Adipose tissue (tissue), 3 donors: Measurements from ENCODE around the gene HSPB8. TPM values are rescaled to one million over a fixed set of nuclear protein-coding genes. Genes with fewer than 3 reads are reported as not detected.
A peak's percentile ranks its signal among the peaks of the same experiment; 100 is the strongest.

ENCODE experiments used
- H3K27ac ChIP-seq: one replicate; pipeline ENCODE4 v1.5.1; 2013; ENCODE audit warnings: low read depth, low read length
- WGBS, 3 donors: extraction: QIAGEN DNeasy Blood & Tissue Kit; methylation state at CpG; one replicate each; pipeline ENCODE4 v1.1.7; 2013; 5-methylcytosine and 5-hydroxymethylcytosine counted together
- polyA plus RNA-seq, 3 donors: library from polyadenylated mRNA; stranded (reverse); fragments of 200-250 nt; gene quantifications; one replicate each; pipeline ENCODE4 v1.2.3, GENCODE V29; 2013
- donor health status: healthy with polysubstance abuse.
- donor health status: Bipolar disorder and iron deficiency.
- donor health status: healthy.

HSPB8 gene
- polyA plus RNA-seq, 3 donors, result 9.4 to 75.5 (median 55.1) TPM

DNA sequence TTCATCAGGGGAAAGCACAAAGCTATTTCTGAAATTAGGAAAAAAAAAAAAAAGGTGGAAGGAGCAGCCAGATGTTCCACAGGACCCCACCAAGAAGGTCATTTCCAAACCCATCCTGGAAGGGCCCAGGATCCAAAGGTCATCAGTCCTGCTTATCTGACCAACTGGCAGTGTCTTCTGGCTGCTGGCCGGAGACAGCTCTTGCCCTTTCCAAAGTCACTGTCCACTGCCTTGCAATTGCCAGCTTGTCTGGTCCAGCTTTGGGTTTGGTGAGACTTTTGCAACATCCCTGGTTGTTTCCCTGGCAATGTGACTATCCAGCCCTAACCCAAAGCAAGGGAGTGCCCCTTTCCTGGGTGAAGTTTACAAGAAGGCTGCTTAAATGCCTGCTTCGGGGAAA lies 18.9 kb upstream of the HSPB8 start:
- no peak overlapping the region for H3K27ac ChIP-seq
- 72 to 87% (median 84%) methylated on average over 2 of the region's 2 CpGs for WGBS, 3 donors

DNA sequence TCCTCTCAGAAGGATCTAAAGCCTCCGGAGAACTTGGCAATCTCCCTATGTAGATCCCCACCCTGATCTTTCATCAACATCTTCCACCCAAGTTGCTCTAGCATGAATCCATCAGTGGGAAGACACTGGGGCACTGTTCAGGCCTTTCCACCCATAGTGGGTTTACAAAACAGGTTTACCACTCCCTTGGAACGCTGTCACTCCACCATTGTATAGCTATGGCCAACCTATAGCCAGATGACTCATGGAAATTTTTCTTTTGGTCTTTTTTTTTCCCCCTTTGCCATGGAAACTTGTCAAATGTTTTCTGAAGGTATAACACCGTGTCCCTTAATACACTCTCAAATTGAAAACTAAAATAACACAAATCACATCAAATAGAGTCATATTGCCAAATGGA lies 10.8 kb upstream of the HSPB8 start:
- H3K27ac ChIP-seq, result no peak overlapping the region
- WGBS, 3 donors, result 66 to 73% (median 72%) methylated on average over 3 of the region's 3 CpGs

DNA sequence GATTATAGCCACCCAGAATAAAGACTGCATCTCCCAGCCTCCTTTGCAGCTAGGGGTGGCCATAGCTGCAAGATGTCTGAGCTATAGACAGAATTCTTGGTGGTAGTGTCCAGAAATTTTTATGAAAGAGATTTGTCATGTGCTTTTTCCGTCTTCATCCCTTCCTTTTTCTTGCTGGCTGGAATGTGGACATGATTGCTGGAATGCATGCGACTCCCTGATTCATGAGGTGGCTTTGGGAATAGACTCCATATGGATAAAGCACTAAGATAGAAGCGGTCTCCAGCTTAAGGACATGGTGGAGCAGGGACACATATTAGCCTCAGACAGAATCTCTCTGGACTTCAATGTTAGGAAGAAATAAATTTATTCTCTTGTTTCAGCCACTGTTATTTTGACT lies 10.0 kb upstream of the HSPB8 start:
- no peak overlapping the region for H3K27ac ChIP-seq
- 58 to 84% (median 76%) methylated on average over 3 of the region's 3 CpGs for WGBS, 3 donors

DNA sequence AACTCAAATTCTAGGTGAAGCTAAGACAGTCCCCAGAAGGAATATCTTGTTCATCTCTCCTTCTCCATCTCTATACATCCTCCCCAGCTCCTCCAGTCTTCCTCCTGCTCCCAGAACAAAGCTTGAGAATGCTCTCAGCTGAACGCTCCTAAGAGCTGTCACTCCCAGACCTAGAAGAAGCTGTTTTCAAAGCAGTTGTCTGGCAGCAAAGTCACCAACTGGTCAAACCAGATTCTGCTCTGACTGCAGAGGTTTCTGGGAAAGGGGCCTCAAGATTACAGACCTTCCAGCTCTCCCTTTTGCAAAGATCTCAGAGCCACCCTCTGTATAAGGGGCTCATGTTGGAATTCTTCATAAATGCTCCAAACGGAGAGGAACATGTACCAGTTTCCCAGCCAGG lies 9.6 kb upstream of the HSPB8 start:
- no peak overlapping the region for H3K27ac ChIP-seq
- 30 to 61% (median 52%) methylated on average over 2 of the region's 2 CpGs for WGBS, 3 donors

DNA sequence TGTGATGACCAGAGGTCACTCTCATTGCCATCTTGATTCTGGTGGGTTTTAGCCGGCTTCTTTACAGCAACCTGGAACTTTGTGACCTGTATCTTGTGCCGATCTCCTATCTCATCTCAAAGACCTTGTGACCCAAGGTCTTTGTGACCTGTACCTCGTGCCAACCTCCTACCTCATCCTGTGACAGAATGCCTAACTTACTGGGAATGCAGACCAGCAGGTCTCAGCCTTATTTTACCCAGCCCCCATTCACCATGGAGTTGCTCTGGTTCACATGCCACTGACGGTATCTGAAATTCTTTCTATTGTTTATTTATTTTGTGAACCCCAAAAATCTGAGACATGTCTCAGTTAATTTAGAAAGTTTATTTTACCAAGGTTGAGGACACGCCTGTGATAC lies 7.4 kb upstream of the HSPB8 start:
- H3K27ac ChIP-seq, result no peak overlapping the region
- WGBS, 3 donors, result 52 to 82% (median 79%) methylated on average over 5 of the region's 5 CpGs

DNA sequence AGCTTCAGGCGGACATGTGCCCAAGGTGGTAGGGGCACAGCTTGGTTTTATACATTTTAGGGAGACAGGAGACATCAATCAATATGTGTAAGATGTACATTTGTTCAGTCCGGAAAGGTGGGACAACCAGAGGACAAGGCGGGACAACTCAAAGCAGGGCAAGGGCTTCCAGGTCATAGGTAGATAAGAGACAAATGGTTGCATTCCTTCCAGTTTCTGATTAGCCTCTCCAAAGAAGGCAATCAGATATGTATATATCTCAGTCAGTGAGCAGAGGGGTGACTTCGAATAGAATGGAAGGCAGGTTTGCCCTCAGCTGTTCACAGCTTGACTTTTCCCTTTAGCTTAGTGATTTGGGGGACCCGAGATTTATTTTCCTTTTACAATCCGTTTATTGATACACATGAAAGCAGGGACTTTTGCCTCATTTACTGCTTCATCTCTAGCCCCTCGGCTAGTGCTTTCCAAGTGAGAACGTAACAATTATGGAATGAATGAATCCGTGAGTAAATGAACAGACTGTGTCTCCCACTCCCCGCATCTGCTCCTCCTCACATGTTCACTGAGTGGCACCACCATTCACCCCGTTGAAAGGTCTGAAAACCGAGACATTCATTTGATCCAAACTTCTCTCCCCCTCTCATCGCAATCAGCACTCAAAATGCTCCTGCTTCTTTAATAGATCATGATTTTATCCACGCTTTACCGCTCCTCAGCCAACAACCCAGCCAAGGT lies 6.9 kb upstream of the HSPB8 start:
- 52 to 78% (median 75%) methylated on average over 15 of the region's 15 CpGs for WGBS, 3 donors
- H3K27ac ChIP-seq, result no peak overlapping the region

DNA sequence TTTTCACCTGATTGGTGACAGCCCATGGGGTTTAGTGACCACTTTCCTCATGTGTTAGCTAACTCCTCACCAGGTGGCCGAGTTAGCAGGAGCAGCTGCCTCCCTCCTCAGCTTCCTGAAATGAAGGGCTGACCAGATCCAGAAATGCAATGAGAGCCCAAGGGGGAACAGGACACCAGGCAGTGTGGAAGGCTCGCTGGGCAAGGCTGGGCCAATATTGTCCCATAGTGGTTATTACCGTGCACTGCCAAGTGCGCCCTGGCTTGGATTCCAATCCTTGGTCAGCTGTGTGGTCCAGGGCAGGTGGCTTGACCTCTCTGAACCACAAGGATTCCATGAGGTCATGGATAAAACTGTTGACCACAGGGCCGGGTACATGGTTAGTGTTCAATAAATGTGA lies 3.6 kb upstream of the HSPB8 start:
- 69 to 81% (median 75%) methylated on average over 5 of the region's 5 CpGs for WGBS, 3 donors
- H3K27ac ChIP-seq, result no peak overlapping the region

DNA sequence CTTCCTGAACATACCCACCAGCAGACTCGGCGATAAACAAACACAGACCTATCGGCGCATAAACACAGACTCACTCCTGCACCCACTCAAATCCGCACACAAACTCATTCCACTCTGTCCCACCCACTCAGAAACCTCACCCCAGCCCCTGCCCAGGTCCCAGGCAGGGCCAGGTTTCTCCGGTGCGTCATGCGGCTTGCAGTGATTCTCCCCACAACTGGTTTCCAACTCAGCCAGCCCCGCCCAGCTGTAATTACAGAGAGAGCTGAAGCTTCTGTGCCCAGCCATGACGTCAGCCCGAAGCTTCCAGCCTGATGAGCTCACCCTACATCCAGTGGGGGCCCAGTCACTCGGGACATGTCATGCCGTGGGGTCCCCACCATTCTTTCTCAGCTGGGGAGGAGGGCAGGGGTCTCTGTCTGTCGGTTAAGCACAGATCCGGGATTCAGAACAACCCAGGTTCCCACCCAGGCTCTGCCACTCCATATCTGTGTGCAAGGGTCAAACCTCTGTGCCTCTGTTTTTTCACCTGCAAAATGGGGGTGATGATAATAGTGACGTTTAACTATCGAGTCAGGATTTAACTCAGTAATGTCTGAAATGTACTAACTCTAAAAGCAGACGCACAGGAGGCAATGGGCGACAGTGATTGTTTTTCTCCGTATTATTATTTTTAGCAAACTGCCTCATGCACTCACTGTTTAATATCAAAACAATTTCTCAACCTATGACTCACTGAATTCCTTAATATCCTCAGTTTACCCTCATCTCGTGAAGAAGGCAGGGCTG lies 2.3 kb upstream of the HSPB8 start:
- WGBS, 3 donors, result 35 to 37% (median 37%) methylated on average over 21 of the region's 21 CpGs
- H3K27ac ChIP-seq, result no peak overlapping the region

DNA sequence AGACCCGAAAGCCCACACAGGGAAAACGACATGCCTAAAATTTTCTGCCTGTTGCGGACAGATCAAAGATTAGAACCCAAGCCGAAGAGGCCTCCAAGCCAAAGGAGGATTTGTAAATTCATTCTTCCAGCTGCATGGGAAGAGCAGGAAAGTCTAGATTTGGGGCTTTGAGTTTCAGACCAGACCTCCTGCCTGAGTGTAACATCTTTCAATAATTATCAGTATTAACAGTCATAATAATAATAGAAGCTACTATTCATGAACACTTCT lies 1.7 kb upstream of the HSPB8 start:
- 70 to 83% (median 80%) methylated on average over 4 of the region's 4 CpGs for WGBS, 3 donors
- no peak overlapping the region for H3K27ac ChIP-seq

DNA sequence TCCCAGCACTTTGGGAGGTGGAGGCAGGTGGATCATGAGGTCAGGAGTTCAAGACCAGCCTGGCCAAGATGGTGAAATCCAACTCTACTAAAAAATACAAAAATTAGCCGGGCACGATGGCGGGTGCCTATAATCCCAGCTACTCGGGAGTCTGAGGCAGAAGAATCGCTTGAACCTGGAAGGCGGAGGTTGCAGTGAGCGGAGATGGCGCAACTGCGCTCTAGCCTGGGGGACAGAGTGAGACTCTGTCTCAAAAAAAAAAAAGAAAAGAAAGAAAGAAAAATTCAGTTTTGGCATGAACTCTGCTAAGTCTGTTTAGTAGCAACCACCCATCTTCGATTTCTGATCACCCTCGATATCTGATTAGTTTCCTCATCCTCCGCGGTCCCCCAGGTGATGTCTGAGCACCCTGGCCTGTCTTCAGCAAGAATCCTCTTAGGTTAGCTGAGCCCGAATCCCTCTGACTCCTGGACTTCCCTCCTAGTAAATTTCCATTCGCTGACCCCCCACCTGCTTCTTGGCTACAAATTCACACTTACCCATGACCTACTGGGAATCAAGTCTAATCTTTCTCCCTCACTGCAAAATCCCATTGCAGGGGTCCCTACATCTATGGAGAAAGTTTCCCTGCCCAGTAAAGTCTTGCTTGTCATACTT lies 879 bp upstream of the HSPB8 start:
- H3K27ac ChIP-seq, result no peak overlapping the region
- 88 to 89% (median 88%) methylated on average over 15 of the region's 15 CpGs for WGBS, 3 donors

DNA sequence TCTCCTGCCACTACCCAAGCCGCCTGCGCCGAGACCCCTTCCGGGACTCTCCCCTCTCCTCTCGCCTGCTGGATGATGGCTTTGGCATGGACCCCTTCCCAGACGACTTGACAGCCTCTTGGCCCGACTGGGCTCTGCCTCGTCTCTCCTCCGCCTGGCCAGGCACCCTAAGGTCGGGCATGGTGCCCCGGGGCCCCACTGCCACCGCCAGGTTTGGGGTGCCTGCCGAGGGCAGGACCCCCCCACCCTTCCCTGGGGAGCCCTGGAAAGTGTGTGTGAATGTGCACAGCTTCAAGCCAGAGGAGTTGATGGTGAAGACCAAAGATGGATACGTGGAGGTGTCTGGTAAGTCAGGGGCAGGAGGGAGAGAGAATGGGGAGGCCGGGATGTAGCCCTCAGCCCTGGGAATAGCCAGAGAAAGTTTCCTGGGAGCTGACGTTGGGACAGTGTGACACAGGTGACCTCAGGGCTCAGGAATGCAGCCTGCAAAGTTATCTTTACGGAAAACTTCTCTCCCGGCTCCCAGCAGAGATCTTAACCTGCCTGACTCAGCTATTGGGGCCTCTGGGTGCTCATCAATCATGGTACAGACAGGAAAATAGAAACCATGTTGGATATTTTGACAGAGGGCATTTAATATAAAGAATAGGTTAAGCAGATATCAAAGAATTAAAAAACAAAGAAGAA lies 747 bp downstream of the HSPB8 start:
- WGBS, 3 donors, result 24 to 47% (median 42%) methylated on average over 18 of the region's 18 CpGs
- peak overlapping the region; percentile 4 for H3K27ac ChIP-seq

DNA sequence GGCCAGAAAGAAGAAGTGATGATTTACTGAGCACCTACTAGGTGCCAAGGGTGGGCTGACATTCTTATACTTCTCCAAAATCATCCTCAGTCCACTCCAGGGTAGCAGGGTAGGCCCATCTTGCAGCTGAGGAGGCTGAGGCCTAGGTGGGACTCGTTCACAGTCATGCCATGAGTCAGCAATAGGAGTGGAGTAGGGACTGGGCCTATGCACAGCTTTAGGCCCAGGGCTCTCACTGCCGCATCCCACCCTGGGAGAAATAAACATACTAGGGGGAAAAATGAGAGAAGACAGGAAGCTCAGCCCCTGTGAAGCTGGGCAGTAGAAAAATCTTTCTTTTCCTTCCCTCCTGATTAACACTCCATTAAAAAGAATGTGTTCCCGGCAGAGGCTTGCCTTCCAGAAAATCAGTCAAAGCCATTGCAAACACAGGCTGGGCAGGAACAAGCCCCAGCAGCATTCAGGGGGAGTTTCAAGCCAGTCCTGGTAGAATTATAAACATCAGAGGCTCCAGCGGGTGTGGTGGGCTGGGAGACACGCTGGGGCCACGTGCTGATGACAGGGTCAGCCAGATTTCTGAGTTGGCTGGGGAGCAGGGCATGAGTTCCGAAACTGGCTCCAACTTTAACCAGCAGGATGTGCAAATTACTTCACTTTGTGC lies 1.8 kb downstream of the HSPB8 start:
- 31 to 44% (median 33%) methylated on average over 7 of the region's 7 CpGs for WGBS, 3 donors
- H3K27ac ChIP-seq, result no peak overlapping the region

DNA sequence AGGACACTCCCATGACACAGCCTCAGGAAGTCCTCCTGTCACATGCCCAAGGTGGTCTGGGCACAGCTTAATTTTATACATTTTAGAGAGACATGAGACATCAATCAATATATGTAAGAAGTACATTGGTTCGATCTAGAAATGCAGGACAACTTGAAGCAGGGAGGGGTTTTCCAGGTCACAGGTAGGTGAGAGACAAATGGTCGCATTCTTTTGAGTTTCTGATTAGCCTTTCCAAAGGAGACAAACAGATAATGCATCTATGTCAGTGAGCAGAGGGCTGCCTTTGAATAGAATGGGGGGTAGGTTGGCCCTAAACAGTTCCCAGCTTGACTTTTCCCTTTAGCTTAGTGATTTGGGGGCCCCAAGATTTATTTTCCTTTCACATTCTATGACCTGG lies 2.5 kb downstream of the HSPB8 start:
- H3K27ac ChIP-seq, result no peak overlapping the region
- 66 to 77% (median 77%) methylated on average over 2 of the region's 2 CpGs for WGBS, 3 donors

DNA sequence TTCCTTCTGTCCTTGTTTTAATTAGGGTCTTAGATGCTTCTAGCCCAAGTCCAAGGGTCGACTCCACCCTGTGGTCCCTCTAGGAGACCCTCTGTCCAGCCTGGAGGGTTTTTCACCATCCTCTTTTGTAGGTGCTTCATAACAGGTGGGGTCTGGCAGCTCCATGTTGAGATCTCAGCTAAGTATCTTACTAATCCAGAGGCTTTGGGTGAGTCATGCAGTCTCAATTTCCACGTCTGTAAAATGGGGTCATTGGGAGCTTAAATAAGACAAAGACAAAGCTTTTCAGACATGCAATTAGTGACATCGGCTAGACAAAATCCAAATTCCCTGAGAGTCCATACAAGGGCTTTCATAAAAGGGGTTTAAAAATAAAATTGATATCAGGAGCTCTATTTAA lies 3.2 kb downstream of the HSPB8 start:
- WGBS, 3 donors, result 73 to 80% (median 76%) methylated on average over 3 of the region's 3 CpGs
- no peak overlapping the region for H3K27ac ChIP-seq

DNA sequence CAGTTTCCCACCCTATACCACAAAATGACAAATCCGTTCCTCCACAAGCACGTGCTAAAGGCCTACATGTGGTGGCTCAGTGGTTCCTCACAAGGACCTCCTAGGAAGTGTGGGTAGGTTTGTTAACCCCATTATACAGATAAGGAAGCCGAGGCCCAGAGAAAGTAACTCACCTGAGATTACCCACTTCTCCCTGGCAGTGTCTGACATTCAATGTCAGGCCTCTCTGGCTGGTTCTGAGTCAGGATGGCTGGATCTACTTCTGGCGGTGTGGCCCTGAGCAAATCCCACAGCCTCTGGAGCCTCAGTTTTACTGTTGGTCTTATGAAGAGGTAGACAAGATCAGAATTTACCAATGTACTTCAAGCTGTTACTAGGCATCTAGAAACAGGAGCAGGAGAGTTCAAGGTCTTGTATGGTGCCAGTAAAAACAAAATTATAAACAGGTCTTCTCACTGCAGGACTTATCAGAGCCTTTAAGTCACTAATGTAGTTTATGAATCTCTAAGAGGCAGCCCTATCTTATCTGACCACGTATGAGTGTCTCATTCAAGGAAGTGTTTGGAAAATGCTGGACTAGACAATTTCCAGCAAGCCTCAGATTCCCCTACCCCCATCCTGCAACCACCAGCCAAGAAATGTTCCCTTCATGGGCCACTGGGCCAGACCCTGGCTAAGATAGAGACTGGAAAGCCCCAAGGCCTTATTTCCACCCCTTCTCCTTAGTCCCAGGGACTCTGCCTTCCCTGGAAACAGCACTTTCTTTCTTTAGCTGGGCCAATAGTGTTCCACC lies 4.2 kb downstream of the HSPB8 start:
- WGBS, 3 donors, result 69 to 77% (median 77%) methylated on average over 5 of the region's 5 CpGs
- no peak overlapping the region for H3K27ac ChIP-seq

DNA sequence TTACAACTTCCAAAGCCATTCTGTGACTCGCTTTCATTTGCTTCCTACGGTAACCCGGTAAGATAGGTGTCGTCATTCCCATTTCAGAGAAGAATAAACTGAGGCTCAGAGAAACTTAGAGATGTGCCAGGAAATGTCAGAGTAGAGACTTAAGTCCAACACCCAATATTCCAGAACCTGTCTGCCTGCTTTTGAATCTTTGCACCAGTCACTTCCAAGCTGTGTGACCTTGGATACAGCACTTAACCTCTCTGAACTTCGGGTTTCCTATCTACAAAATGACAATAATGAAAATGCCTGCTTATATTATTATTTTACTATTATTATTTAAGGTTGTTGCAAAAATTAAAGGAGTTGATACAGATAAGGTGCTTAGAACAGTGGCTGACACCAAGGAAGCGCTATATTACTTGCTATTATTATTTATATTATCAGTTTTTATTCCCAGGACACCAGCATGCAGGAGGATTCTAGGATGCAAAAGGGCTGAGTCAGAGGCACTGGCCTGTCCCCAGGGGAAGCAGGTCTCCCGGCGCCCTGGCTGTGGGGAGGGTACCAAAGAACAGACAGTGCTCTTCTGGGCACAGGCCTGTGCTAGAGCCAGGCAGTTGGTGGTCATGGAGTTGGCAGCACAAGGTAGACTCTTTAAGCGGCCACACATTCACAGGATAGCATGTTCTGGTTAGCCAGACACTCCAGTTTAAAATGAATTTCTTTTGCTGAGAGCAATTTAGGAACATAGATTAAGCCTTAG lies 5.4 kb downstream of the HSPB8 start:
- no peak overlapping the region for H3K27ac ChIP-seq
- 83 to 85% (median 85%) methylated on average over 9 of the region's 9 CpGs for WGBS, 3 donors

DNA sequence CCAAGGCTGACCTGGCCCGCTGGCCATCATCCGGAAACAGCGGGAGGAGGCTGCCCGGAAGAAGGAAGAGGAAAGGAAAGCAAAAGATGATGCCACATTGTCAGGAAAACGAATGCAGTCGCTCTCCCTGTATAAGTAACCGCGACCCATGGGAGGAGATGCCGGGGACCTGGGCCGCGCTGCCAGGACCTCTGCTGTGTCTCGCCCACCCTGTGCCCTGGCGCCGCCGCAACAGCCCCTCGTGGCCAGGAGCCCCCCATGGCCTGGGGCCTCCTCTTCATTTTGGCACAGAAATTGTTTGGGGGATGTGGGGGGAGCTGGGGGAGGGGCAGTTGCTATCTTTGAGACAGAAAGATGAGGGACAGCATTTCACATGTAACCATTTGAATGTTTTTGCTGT lies 16.5 kb downstream of the HSPB8 start:
- no peak overlapping the region for H3K27ac ChIP-seq
- WGBS, 3 donors, result 90 to 95% (median 95%) methylated on average over 16 of the region's 16 CpGs
